BE2C (cell line): ENCODE measurements around the gene CHRNA4.

Experiments used
- DNase-seq: peaks from one replicate; pipeline ENCODE4 v3.0.0-alpha.2; 2020
- H3K27me3 ChIP-seq: fragments of 250-450 bp; sonication (Bioruptor Pico); 2 replicates; pipeline ENCODE4 v1.5.1; 2020; ENCODE audit warnings: mild to moderate bottlenecking
- H3K36me3 ChIP-seq: fragments of 250-450 bp; sonication (Bioruptor Pico); 2 replicates; pipeline ENCODE4 v1.5.1; 2020; ENCODE audit warnings: mild to moderate bottlenecking
- H3K4me1 ChIP-seq: fragments of 250-450 bp; sonication (Bioruptor Pico); 2 replicates; pipeline ENCODE4 v1.5.1; 2020
- H3K4me3 ChIP-seq: 2 replicates; pipeline ENCODE4 v1.5.1; 2011; ENCODE audit warnings: low read depth, low read length
- H3K9me3 ChIP-seq: fragments of 250-450 bp; sonication (Bioruptor Pico); 2 replicates; pipeline ENCODE4 v1.5.1; 2020
- TF ChIP-seq, protein P1 (sequence below): IDR thresholded peaks from 2 replicates; pipeline ENCODE4 v1.5.1; 2012; ENCODE audit warnings: mild to moderate bottlenecking, low read depth, low read length

CHRNA4 gene

DNA sequence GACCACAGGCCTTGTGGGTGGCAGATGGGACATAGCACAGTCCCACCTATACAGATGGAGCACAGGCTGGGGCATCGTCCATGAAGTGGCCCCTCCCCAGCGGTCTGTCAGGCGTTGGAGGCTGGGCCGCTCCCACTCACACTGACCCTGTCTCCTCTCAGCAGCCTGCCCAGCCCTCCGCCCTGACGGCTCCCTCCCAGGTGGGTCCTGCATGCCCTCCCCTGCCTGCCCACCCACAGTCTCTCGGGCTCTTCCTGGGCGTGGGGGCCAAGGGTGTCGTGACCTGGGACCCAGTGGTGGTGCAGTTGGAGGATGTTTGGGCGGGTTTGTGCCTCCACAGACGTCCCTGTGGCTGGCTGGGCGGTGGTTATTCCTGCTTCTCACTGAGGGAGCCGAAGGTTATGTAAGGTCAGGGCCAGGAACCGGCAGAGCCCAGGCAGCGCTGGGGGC is 45.9 kb downstream of the CHRNA4 start:
- Histone ChIP-seq H3K4me1 (no peaks in the 10 kb centered on the region), H3K36me3 (no peaks in the 10 kb centered on the region), H3K9me3 (no peaks in the 10 kb centered on the region), H3K4me3 (no peak overlapping the region), H3K27me3 (no peaks in the 10 kb centered on the region)
- TF ChIP-seq, protein P1, sequence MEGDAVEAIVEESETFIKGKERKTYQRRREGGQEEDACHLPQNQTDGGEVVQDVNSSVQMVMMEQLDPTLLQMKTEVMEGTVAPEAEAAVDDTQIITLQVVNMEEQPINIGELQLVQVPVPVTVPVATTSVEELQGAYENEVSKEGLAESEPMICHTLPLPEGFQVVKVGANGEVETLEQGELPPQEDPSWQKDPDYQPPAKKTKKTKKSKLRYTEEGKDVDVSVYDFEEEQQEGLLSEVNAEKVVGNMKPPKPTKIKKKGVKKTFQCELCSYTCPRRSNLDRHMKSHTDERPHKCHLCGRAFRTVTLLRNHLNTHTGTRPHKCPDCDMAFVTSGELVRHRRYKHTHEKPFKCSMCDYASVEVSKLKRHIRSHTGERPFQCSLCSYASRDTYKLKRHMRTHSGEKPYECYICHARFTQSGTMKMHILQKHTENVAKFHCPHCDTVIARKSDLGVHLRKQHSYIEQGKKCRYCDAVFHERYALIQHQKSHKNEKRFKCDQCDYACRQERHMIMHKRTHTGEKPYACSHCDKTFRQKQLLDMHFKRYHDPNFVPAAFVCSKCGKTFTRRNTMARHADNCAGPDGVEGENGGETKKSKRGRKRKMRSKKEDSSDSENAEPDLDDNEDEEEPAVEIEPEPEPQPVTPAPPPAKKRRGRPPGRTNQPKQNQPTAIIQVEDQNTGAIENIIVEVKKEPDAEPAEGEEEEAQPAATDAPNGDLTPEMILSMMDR, result no peak
- DNase-seq, result peak; percentile 13

DNA sequence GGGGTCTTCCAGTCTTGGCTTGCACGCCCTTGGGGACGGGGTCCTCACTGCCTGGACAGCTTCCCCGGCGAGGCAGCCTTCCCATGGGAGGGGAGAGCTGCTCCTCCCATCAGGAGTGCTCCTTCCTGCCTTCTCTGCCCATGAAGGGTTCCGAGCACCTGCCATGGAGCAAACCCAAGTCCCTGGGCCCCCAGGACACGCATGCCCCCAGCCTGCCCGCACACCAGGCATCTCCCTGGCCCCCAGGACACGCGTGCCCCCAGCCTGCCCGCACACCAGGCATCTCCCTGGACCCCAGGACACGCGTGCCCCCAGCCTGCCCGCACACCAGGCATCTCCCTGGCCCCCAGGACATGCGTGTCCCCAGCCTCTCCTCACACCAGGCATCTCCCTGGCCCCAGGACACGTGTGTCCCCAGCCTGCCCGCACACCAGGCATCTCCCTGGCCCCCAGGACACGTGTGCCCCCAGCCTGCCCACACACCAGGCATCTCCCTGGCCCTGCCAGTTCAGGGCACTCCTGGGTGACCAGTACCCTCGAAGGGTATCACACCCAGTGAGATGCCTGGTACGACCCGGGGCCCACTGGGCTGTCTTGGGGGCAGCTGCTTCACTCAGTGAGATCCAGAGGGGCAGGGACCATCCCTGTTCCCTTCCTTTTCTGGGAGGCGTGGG is 46.4 kb downstream of the CHRNA4 start:
- no peak overlapping the region for H3K4me3 ChIP-seq
- DNase-seq, result no peak
- no peaks in the 10 kb centered on the region for H3K36me3 ChIP-seq
- H3K4me1 ChIP-seq, result no peaks in the 10 kb centered on the region
- no peaks in the 10 kb centered on the region for H3K9me3 ChIP-seq
- TF ChIP-seq, protein P1, result no peak
- no peaks in the 10 kb centered on the region for H3K27me3 ChIP-seq

DNA sequence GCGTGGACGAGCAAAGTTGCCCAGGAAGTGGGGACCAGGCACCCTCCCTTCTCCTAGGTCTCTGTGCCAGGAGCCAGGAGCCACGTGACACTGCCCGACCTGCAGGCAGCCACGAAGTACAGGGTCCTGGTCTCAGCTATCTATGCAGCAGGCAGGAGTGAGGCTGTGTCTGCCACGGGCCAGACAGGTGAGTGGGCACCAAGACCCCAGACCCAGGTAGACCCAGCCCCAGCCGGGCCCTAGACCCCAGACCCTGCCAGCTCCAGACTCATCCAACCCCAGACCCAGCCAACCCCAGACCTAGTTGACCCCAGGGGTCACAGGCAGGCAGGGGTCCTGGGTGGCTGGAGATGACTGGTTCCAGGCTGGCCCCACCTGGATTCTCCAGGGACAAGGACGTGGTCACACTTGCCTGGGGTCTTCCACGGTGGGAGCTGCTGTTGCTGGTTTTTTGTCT is 47.1 kb downstream of the CHRNA4 start:
- Histone ChIP-seq H3K9me3 (no peaks in the 10 kb centered on the region), H3K4me3 (no peak overlapping the region), H3K4me1 (no peaks in the 10 kb centered on the region), H3K36me3 (no peaks in the 10 kb centered on the region), H3K27me3 (no peaks in the 10 kb centered on the region)
- TF ChIP-seq, protein P1, result no peak
- no peak for DNase-seq

DNA sequence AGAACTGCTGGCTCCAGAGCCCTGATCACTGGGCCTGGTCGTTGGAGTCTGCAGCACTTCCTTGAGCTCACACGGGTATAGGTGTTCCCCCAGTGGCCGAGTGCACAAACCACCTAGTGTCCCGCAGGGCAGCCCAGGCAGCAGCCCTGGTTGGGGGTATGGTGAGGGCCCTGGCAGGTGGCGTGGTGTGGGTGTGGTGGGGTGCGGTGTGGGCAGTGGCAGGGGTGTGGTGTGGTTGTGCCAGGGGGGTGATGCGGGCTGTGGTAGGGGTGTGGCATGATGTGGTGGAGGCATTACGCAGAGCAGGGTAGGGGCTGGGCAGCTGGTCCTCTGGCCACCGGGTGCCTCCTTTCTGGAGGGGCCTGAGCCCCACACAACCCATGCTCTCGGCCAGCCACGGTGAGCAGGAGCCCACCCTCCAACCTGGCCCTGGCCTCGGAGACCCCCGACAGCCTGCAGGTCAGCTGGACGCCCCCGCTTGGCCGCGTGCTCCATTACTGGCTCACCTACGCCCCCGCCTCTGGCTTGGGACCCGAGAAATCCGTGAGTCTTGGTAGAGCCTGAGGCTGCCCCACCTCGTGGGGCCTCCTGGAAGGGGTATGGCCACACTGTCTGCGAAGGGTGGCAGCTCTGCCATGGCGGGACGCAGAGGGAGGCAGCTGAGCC is 47.7 kb downstream of the CHRNA4 start:
- H3K36me3 ChIP-seq, result no peaks in the 10 kb centered on the region
- no peak overlapping the region for H3K4me3 ChIP-seq
- no peaks in the 10 kb centered on the region for H3K4me1 ChIP-seq
- DNase-seq, result no peak
- no peaks in the 10 kb centered on the region for H3K27me3 ChIP-seq
- TF ChIP-seq, protein P1, result no peak
- no peaks in the 10 kb centered on the region for H3K9me3 ChIP-seq

DNA sequence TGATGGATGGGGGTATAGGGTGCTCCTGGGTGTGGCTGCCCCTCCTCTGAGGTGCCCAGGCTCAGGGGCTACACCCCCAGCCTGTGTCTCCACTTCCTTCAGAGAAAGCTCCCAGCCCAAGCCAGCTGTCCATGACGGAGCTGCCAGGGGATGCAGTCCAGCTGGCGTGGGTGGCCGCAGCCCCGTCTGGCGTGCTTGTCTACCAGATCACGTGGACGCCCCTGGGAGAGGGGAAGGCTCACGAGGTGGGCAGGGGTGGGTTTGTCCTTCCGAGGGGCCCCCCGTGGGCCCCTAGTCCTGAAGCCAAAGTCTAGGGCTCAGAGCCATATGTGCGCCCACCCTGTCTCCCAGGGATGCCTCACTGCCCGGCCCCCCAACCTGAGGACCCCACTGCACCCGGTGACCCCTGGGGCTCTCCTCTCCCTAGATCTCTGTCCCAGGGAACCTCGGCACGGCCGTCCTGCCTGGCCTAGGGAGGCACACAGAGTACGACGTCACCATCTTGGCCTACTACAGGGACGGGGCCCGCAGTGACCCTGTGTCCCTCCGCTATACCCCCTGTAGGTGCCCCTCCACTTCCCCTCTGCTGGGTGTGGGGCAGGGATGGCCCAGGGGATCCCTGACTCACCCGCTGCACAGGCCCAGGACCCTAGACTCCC is 48.3 kb downstream of the CHRNA4 start:
- TF ChIP-seq, protein P1, result no peak
- Histone ChIP-seq H3K36me3 (no peaks in the 10 kb centered on the region), H3K9me3 (no peaks in the 10 kb centered on the region), H3K4me1 (no peaks in the 10 kb centered on the region), H3K4me3 (no peak overlapping the region), H3K27me3 (no peaks in the 10 kb centered on the region)
- DNase-seq, result no peak
